Measurements from ENCODE around the gene LARP1.

Gene LARP1

DNA sequence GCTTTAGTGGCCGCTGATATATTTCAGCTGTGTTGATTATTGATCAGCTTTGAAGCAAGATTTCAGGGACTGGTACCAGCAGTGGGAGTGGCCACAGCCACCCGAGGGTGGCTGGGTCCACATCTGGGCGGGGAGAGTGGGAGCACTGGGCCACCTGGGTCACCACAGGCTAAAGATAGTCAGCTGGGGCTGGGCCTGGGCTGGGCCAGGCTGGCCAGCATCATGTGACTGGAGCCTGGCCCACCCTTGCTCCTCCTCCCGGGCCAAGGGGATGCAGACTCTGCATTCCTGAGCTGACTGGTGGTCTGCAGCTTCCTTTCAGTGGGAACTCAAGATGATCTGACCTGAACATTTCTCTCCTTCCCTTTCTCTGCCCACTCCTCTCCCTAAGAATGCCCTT, 27.1 kb downstream of the LARP1 start:
- no peaks in the 10 kb centered on the region for H3K36me3 ChIP-seq (ENCODE audit: control insufficient read depth in 1 of 2, insufficient read depth in 2 of 2, low read length in 2 of 2)
- H3K4me1 ChIP-seq (ENCODE audit: control insufficient read depth in 1 of 2, insufficient read depth in 2 of 2, low read length in 2 of 2): peaks cover 16 to 55% of the 10 kb centered on the region in 2 donors
- no peaks in the 10 kb centered on the region for H3K9me3 ChIP-seq (ENCODE audit: control insufficient read depth in 1 of 2, low read length in 2 of 2)
- H3K4me3 ChIP-seq (ENCODE audit: low read depth in 1 of 2, low read length in 2 of 2): no peak overlapping the region
- H3K27ac ChIP-seq (ENCODE audit: low read length): no peak overlapping the region
- H3K27me3 ChIP-seq (ENCODE audit: low read depth, low read length): no peaks in the 10 kb centered on the region

GRCh38 chr5:154782812-154783592, 27.8 kb downstream of the LARP1 start:
- Histone ChIP-seq H3K4me1 (ENCODE audit: control insufficient read depth in 1 of 2, insufficient read depth in 2 of 2, low read length in 2 of 2) (peaks cover 16 to 59% of the 10 kb centered on the region in 2 donors), H3K36me3 (ENCODE audit: control insufficient read depth in 1 of 2, insufficient read depth in 2 of 2, low read length in 2 of 2) (no peaks in the 10 kb centered on the region), H3K9me3 (ENCODE audit: control insufficient read depth in 1 of 2, low read length in 2 of 2) (no peaks in the 10 kb centered on the region), H3K27ac (ENCODE audit: low read length) (no peak overlapping the region), H3K4me3 (ENCODE audit: low read depth in 1 of 2, low read length in 2 of 2) (no peak overlapping the region), H3K27me3 (ENCODE audit: low read depth, low read length) (no peaks in the 10 kb centered on the region)

- Histone ChIP-seq H3K36me3 (ENCODE audit: control insufficient read depth in 1 of 2, insufficient read depth in 2 of 2, low read length in 2 of 2) (no peaks in the 10 kb centered on the region), H3K4me1 (ENCODE audit: control insufficient read depth in 1 of 2, insufficient read depth in 2 of 2, low read length in 2 of 2) (peaks cover 16 to 65% of the 10 kb centered on the region in 2 donors), H3K27me3 (ENCODE audit: low read depth, low read length) (no peaks in the 10 kb centered on the region), H3K27ac (ENCODE audit: low read length) (no peak overlapping the region), H3K9me3 (ENCODE audit: control insufficient read depth in 1 of 2, low read length in 2 of 2) (no peaks in the 10 kb centered on the region), H3K4me3 (ENCODE audit: low read depth in 1 of 2, low read length in 2 of 2) (no peak overlapping the region)
These were observed 28.7 kb downstream of the LARP1 start for GRCh38 chr5:154783774-154784460.

- Histone ChIP-seq H3K27ac (ENCODE audit: low read length) (no peak overlapping the region), H3K4me1 (ENCODE audit: control insufficient read depth in 1 of 2, insufficient read depth in 2 of 2, low read length in 2 of 2) (peaks cover 16 to 62% of the 10 kb centered on the region in 2 donors), H3K27me3 (ENCODE audit: low read depth, low read length) (no peaks in the 10 kb centered on the region), H3K36me3 (ENCODE audit: control insufficient read depth in 1 of 2, insufficient read depth in 2 of 2, low read length in 2 of 2) (peaks cover 0 to under 1% of the 10 kb centered on the region in 2 donors), H3K4me3 (ENCODE audit: low read depth in 1 of 2, low read length in 2 of 2) (no peak overlapping the region), H3K9me3 (ENCODE audit: control insufficient read depth in 1 of 2, low read length in 2 of 2) (no peaks in the 10 kb centered on the region)
These were observed 29.7 kb downstream of the LARP1 start for GRCh38 chr5:154784856-154785255.

DNA sequence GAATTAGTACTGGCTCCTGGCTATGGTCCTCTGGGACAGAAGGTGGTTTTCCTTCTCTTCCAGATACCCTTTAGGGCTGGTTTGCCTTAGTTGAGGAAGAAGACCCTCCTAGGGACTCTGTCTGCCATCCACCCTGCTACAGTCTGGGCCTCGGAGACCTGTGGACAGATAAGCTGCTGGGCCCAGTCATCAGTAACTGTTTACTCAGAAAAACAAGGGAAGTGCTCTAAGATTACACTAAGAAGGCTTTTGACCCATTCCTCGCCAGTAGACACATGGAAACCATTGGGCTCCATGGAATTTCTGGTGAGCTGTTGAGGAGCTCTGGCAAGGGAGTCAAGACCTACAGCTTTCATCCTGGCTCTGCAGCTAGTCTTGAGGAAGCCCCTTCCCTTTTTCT, 31.2 kb downstream of the LARP1 start:
- H3K27ac ChIP-seq (ENCODE audit: low read length): no peak overlapping the region
- peaks cover 16 to 59% of the 10 kb centered on the region in 2 donors for H3K4me1 ChIP-seq (ENCODE audit: control insufficient read depth in 1 of 2, insufficient read depth in 2 of 2, low read length in 2 of 2)
- no peak overlapping the region for H3K4me3 ChIP-seq (ENCODE audit: low read depth in 1 of 2, low read length in 2 of 2)
- H3K36me3 ChIP-seq (ENCODE audit: control insufficient read depth in 1 of 2, insufficient read depth in 2 of 2, low read length in 2 of 2): peaks cover under 1 to 11% of the 10 kb centered on the region in 2 donors
- H3K27me3 ChIP-seq (ENCODE audit: low read depth, low read length): no peaks in the 10 kb centered on the region
- no peaks in the 10 kb centered on the region for H3K9me3 ChIP-seq (ENCODE audit: control insufficient read depth in 1 of 2, low read length in 2 of 2)

DNA sequence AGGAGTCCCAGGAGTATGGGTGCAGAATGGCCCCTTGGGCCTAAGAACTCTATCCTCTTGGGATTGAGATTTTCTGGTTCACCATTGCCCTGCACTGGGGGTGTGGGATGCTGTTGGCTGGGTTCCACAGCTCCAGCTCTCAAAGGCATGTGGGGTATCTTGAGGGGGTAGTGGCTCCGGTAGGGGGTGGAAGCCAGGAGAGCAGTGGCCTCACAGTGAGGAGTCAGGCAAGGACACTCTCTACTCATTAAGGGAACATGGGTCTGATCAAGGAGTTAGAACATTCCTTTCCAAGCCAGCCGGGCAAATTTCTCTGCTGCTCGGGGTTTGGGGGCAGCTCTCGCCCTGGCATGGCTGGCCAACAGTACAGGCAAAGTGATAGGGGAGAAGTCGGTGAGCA, 33.0 kb downstream of the LARP1 start:
- no peaks in the 10 kb centered on the region for H3K9me3 ChIP-seq (ENCODE audit: control insufficient read depth in 1 of 2, low read length in 2 of 2)
- H3K27me3 ChIP-seq (ENCODE audit: low read depth, low read length): no peaks in the 10 kb centered on the region
- H3K4me1 ChIP-seq (ENCODE audit: control insufficient read depth in 1 of 2, insufficient read depth in 2 of 2, low read length in 2 of 2): peaks cover 6 to 44% of the 10 kb centered on the region in 2 donors
- no peak overlapping the region for H3K4me3 ChIP-seq (ENCODE audit: low read depth in 1 of 2, low read length in 2 of 2)
- H3K36me3 ChIP-seq (ENCODE audit: control insufficient read depth in 1 of 2, insufficient read depth in 2 of 2, low read length in 2 of 2): peaks cover 19 to 23% of the 10 kb centered on the region in 2 donors
- no peak overlapping the region for H3K27ac ChIP-seq (ENCODE audit: low read length)

- Histone ChIP-seq H3K27me3 (ENCODE audit: low read depth, low read length) (no peaks in the 10 kb centered on the region), H3K27ac (ENCODE audit: low read length) (no peak overlapping the region), H3K4me1 (ENCODE audit: control insufficient read depth in 1 of 2, insufficient read depth in 2 of 2, low read length in 2 of 2) (peaks cover 0 to 15% of the 10 kb centered on the region in 2 donors), H3K4me3 (ENCODE audit: low read depth in 1 of 2, low read length in 2 of 2) (no peak overlapping the region), H3K9me3 (ENCODE audit: control insufficient read depth in 1 of 2, low read length in 2 of 2) (no peaks in the 10 kb centered on the region), H3K36me3 (ENCODE audit: control insufficient read depth in 1 of 2, insufficient read depth in 2 of 2, low read length in 2 of 2) (peaks cover 38 to 39% of the 10 kb centered on the region in 2 donors)
These were observed 36.4 kb downstream of the LARP1 start for GRCh38 chr5:154791535-154791934.

DNA sequence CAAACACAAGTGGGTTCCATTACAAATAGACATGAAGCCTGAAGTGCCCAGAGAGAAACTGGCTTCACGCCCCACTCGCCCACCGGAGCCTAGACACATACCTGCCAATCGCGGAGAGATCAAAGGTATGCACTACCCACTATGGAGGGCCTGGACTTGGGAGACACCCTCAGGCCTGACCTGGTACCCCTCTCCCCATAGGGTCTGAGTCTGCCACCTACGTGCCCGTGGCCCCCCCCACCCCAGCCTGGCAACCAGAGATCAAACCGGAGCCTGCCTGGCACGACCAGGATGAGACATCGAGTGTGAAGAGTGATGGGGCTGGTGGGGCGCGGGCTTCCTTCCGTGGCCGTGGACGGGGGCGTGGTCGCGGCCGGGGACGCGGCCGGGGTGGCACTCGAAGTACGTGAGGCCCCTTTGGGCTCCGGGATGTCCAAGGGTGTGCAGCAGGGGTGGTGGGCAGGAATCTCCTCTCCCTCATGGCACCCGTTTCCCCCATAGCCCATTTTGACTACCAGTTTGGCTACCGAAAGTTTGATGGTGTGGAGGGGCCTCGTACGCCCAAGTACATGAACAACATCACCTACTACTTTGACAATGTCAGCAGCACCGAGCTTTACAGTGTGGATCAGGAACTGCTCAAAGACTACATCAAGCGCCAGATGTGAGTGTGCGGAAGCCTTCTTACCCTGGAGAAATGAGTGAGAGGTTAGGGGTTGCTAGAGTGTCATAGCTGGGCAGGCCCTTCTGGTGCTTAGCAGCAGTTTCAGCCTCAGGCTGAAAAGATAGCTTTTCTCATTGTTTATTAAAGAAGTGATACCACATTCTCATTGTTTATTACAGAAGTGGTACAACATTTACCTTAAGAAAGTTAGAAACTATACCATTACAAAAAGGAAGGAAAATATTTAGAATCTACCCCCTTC, 38.7 kb downstream of the LARP1 start:
- Histone ChIP-seq H3K4me1 (ENCODE audit: control insufficient read depth in 1 of 2, insufficient read depth in 2 of 2, low read length in 2 of 2) (peaks cover 0 to 3% of the 10 kb centered on the region in 2 donors), H3K27me3 (ENCODE audit: low read depth, low read length) (no peaks in the 10 kb centered on the region), H3K9me3 (ENCODE audit: control insufficient read depth in 1 of 2, low read length in 2 of 2) (no peaks in the 10 kb centered on the region), H3K27ac (ENCODE audit: low read length) (no peak overlapping the region), H3K36me3 (ENCODE audit: control insufficient read depth in 1 of 2, insufficient read depth in 2 of 2, low read length in 2 of 2) (peaks cover 42 to 50% of the 10 kb centered on the region in 2 donors), H3K4me3 (ENCODE audit: low read depth in 1 of 2, low read length in 2 of 2) (no peak overlapping the region)

DNA sequence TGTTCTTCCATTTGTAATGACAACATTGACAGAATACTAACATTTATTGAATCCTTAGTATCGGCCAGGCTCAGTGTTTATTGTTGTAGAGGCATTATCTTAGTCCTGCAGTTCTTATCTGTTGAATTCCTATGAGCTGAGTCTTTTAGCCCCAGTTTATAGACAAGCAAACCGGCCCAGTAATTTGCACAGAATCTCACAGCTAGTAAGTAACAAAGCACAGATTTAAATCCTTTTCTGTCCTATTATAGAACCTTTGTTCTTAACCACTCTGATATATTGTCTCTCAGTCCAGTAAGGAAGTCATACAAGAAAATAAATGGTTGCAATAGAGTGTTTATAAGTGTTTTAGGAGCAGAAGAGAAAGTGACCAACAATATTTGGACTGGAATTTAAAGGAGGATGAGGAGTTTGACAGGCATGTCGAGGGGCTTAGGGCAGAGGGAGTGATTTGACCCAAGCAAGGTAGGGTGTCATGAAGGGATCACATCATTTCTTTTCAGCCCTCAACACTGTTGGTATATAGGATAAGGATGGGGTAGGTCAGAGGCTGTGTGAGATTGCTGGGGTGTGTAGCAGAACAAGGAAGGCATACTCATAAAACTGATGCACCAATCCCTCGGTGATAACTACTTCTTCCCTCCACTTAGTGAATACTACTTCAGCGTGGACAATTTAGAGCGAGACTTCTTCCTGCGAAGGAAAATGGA, 39.5 kb downstream of the LARP1 start:
- H3K27ac ChIP-seq (ENCODE audit: low read length): no peak overlapping the region
- no peak overlapping the region for H3K4me3 ChIP-seq (ENCODE audit: low read depth in 1 of 2, low read length in 2 of 2)
- no peaks in the 10 kb centered on the region for H3K9me3 ChIP-seq (ENCODE audit: control insufficient read depth in 1 of 2, low read length in 2 of 2)
- peaks cover 0 to 3% of the 10 kb centered on the region in 2 donors for H3K4me1 ChIP-seq (ENCODE audit: control insufficient read depth in 1 of 2, insufficient read depth in 2 of 2, low read length in 2 of 2)
- H3K27me3 ChIP-seq (ENCODE audit: low read depth, low read length): no peaks in the 10 kb centered on the region
- peaks cover 48 to 57% of the 10 kb centered on the region in 2 donors for H3K36me3 ChIP-seq (ENCODE audit: control insufficient read depth in 1 of 2, insufficient read depth in 2 of 2, low read length in 2 of 2)

- H3K27ac ChIP-seq (ENCODE audit: low read length): no peak overlapping the region
- H3K36me3 ChIP-seq (ENCODE audit: control insufficient read depth in 1 of 2, insufficient read depth in 2 of 2, low read length in 2 of 2): peaks cover 49 to 63% of the 10 kb centered on the region in 2 donors
- peaks cover 0 to 3% of the 10 kb centered on the region in 2 donors for H3K4me1 ChIP-seq (ENCODE audit: control insufficient read depth in 1 of 2, insufficient read depth in 2 of 2, low read length in 2 of 2)
- H3K9me3 ChIP-seq (ENCODE audit: control insufficient read depth in 1 of 2, low read length in 2 of 2): no peaks in the 10 kb centered on the region
- no peaks in the 10 kb centered on the region for H3K27me3 ChIP-seq (ENCODE audit: low read depth, low read length)
- no peak overlapping the region for H3K4me3 ChIP-seq (ENCODE audit: low read depth in 1 of 2, low read length in 2 of 2)
These were observed 40.0 kb downstream of the LARP1 start for GRCh38 chr5:154795235-154795596.

All from muscle layer of duodenum (tissue), 2 donors.